ENCODE measurements around the gene PNPLA4.

PNPLA4 gene

GRCh38 chrX:7927259-7928167 lies at the start of gene PNPLA4:
Gene PNPLA4 (minus strand): TSS chrX:7927413. CDS start chrX:7926119, 1,294 bp downstream.
- peak; percentile 77 for DNase-seq (ENCODE audit: low read depth)

GRCh38 chrX:7972586-7972985 lies 45.4 kb upstream of the PNPLA4 start:
- DNase-seq (ENCODE audit: low read depth) = peak; percentile 17

GRCh38 chrX:7970428-7970827 lies 43.2 kb upstream of the PNPLA4 start:
- DNase-seq (ENCODE audit: low read depth) = no peak

- no peak for DNase-seq (ENCODE audit: low read depth)
These were observed 38.2 kb upstream of the PNPLA4 start for GRCh38 chrX:7965436-7965835.

GRCh38 chrX:7960246-7960645 lies 33.0 kb upstream of the PNPLA4 start:
- DNase-seq (ENCODE audit: low read depth) = no peak

- DNase-seq (ENCODE audit: low read depth) = no peak
These were observed 26.2 kb upstream of the PNPLA4 start for GRCh38 chrX:7953446-7953845.

- no peak for DNase-seq (ENCODE audit: low read depth)
These were observed 23.7 kb upstream of the PNPLA4 start for GRCh38 chrX:7950865-7951264.

GRCh38 chrX:7948483-7948882 lies 21.3 kb upstream of the PNPLA4 start:
- DNase-seq (ENCODE audit: low read depth) = no peak

- no peak for DNase-seq (ENCODE audit: low read depth)
These were observed 19.7 kb upstream of the PNPLA4 start for GRCh38 chrX:7946960-7947359.

- DNase-seq (ENCODE audit: low read depth) = no peak
These were observed 16.5 kb upstream of the PNPLA4 start for GRCh38 chrX:7943600-7944245.

- peak; percentile 43 for DNase-seq (ENCODE audit: low read depth)
These were observed 14.3 kb upstream of the PNPLA4 start for GRCh38 chrX:7941390-7942042.

GRCh38 chrX:7934026-7934425 lies 6.8 kb upstream of the PNPLA4 start:
- DNase-seq (ENCODE audit: low read depth) = no peak

- no peak for DNase-seq (ENCODE audit: low read depth)
These were observed 327 bp downstream of the PNPLA4 start for GRCh38 chrX:7926914-7927258.

- peak; percentile 24 for DNase-seq (ENCODE audit: low read depth)
These were observed 712 bp downstream of the PNPLA4 start for GRCh38 chrX:7926501-7926900.

GRCh38 chrX:7925867-7926472 lies 1.2 kb downstream of the PNPLA4 start:
- DNase-seq (ENCODE audit: low read depth) = peak; percentile 60

GRCh38 chrX:7921750-7922149 lies 5.5 kb downstream of the PNPLA4 start:
- DNase-seq (ENCODE audit: low read depth) = no peak

- no peak for DNase-seq (ENCODE audit: low read depth)
These were observed 18.4 kb downstream of the PNPLA4 start for GRCh38 chrX:7908821-7909220.

GRCh38 chrX:7904562-7904961 lies 22.7 kb downstream of the PNPLA4 start:
- DNase-seq (ENCODE audit: low read depth) = peak; percentile 16

- no peak for DNase-seq (ENCODE audit: low read depth)
These were observed 35.3 kb downstream of the PNPLA4 start for GRCh38 chrX:7891928-7892327.

GRCh38 chrX:7889680-7890079 lies 37.5 kb downstream of the PNPLA4 start:
- peak; percentile 63 for DNase-seq (ENCODE audit: low read depth)

- DNase-seq (ENCODE audit: low read depth) = no peak
These were observed 38.1 kb downstream of the PNPLA4 start for GRCh38 chrX:7889135-7889534.

- DNase-seq (ENCODE audit: low read depth) = no peak
These were observed 50.3 kb downstream of the PNPLA4 start for GRCh38 chrX:7876957-7877356.

GRCh38 chrX:7872042-7872441 lies 55.2 kb downstream of the PNPLA4 start:
- DNase-seq (ENCODE audit: low read depth) = no peak
